ENCODE results near the gene C1orf56. TPM values are rescaled to one million over a fixed set of nuclear protein-coding genes. Genes with fewer than 3 reads are reported as not detected.

C1orf56 gene
- polyA plus RNA-seq, 4 donors, result 11.9 to 13.7 (median 13.2) TPM

GRCh38 chr1:151013518-151013917 is 34.0 kb upstream of the C1orf56 start:
- peak in 1 of 4 donors; percentile 68 for DNase-seq (ENCODE audit: low read depth in 4 of 4, low spot score in 3 of 4)

GRCh38 chr1:151024540-151025146 is 22.9 kb upstream of the C1orf56 start:
- no peak for DNase-seq (ENCODE audit: low read depth in 4 of 4, low spot score in 3 of 4)

- no peak for DNase-seq (ENCODE audit: low read depth in 4 of 4, low spot score in 3 of 4)
Measured at GRCh38 chr1:151026460-151026859, 21.1 kb upstream of the C1orf56 start.

- DNase-seq (ENCODE audit: low read depth in 4 of 4, low spot score in 3 of 4), result no peak
Measured at GRCh38 chr1:151032164-151032563, 15.4 kb upstream of the C1orf56 start.

- no peak for DNase-seq (ENCODE audit: low read depth in 4 of 4, low spot score in 3 of 4)
Measured at GRCh38 chr1:151035167-151035566, 12.4 kb upstream of the C1orf56 start.

GRCh38 chr1:151036356-151036755 is 11.2 kb upstream of the C1orf56 start, which contains the start of gene BNIPL:
Gene BNIPL (plus strand): TSS chr1:151036586. CDS start chr1:151036726, 140 bp downstream.
- DNase-seq (ENCODE audit: low read depth in 4 of 4, low spot score in 3 of 4), result no peak

GRCh38 chr1:151037032-151037431 is 10.5 kb upstream of the C1orf56 start:
- no peak for DNase-seq (ENCODE audit: low read depth in 4 of 4, low spot score in 3 of 4)

GRCh38 chr1:151039521-151039920 is 8.0 kb upstream of the C1orf56 start:
- no peak for DNase-seq (ENCODE audit: low read depth in 4 of 4, low spot score in 3 of 4)

GRCh38 chr1:151043163-151043562 is 4.4 kb upstream of the C1orf56 start:
- DNase-seq (ENCODE audit: low read depth in 4 of 4, low spot score in 3 of 4), result no peak

- DNase-seq (ENCODE audit: low read depth in 4 of 4, low spot score in 3 of 4), result peak in 2 of 4 donors; percentile 52 to 60
Measured at GRCh38 chr1:151047925-151048644, 534 bp downstream of the C1orf56 start.

- no peak for DNase-seq (ENCODE audit: low read depth in 4 of 4, low spot score in 3 of 4)
Measured at GRCh38 chr1:151048645-151049032, 1.1 kb downstream of the C1orf56 start.

- DNase-seq (ENCODE audit: low read depth in 4 of 4, low spot score in 3 of 4), result no peak
Measured at GRCh38 chr1:151049458-151049857, 1.9 kb downstream of the C1orf56 start.

GRCh38 chr1:151050051-151050688 is 2.6 kb downstream of the C1orf56 start:
- DNase-seq (ENCODE audit: low read depth in 4 of 4, low spot score in 3 of 4), result no peak

GRCh38 chr1:151051356-151052009 is 3.9 kb downstream of the C1orf56 start:
- DNase-seq (ENCODE audit: low read depth in 4 of 4, low spot score in 3 of 4), result no peak

- DNase-seq (ENCODE audit: low read depth in 4 of 4, low spot score in 3 of 4), result no peak
Measured at GRCh38 chr1:151054971-151055547, 7.5 kb downstream of the C1orf56 start.

- DNase-seq (ENCODE audit: low read depth in 4 of 4, low spot score in 3 of 4), result no peak
Measured at GRCh38 chr1:151055581-151055980, 8.0 kb downstream of the C1orf56 start.

GRCh38 chr1:151056149-151056548 is 8.6 kb downstream of the C1orf56 start:
- no peak for DNase-seq (ENCODE audit: low read depth in 4 of 4, low spot score in 3 of 4)

GRCh38 chr1:151058692-151059091 is 11.1 kb downstream of the C1orf56 start:
- DNase-seq (ENCODE audit: low read depth in 4 of 4, low spot score in 3 of 4), result no peak

GRCh38 chr1:151059109-151060006 is 11.8 kb downstream of the C1orf56 start, which contains the start of gene CDC42SE1:
Gene CDC42SE1 (minus strand): TSS chr1:151059622. CDS start chr1:151055730, 3,892 bp downstream.
- DNase-seq (ENCODE audit: low read depth in 4 of 4, low spot score in 3 of 4), result peak in 3 of 4 donors; percentile 76 to 82 (median 79)

Data from right renal pelvis (tissue), 4 donors.